ENCODE measurements around the gene RPS19.

GRCh38 chr19:41859618-41860418 lies at the start of gene RPS19:
- TF ChIP-seq, protein P1, sequence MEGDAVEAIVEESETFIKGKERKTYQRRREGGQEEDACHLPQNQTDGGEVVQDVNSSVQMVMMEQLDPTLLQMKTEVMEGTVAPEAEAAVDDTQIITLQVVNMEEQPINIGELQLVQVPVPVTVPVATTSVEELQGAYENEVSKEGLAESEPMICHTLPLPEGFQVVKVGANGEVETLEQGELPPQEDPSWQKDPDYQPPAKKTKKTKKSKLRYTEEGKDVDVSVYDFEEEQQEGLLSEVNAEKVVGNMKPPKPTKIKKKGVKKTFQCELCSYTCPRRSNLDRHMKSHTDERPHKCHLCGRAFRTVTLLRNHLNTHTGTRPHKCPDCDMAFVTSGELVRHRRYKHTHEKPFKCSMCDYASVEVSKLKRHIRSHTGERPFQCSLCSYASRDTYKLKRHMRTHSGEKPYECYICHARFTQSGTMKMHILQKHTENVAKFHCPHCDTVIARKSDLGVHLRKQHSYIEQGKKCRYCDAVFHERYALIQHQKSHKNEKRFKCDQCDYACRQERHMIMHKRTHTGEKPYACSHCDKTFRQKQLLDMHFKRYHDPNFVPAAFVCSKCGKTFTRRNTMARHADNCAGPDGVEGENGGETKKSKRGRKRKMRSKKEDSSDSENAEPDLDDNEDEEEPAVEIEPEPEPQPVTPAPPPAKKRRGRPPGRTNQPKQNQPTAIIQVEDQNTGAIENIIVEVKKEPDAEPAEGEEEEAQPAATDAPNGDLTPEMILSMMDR (conservative IDR thresholded peaks at IDR 0.05 in 1 of 2, IDR thresholded peaks at IDR 0.05 in 1 of 2; ENCODE audit: low read depth in 1 of 2, low read length in 2 of 2): peak; percentile 46 to 65
- TF ChIP-seq EZH2 (IDR thresholded peaks at IDR 0.05; ENCODE audit: low read length, missing control alignments): no peak
